ELF-1 (cell line): ENCODE measurements around the gene ARHGAP26.

Experiments used
- DNase-seq: peaks from one replicate; pipeline ENCODE4 v3.0.0-alpha.2; 2016; ENCODE audit warnings: low read depth, low spot score

The ARHGAP26 gene

DNA sequence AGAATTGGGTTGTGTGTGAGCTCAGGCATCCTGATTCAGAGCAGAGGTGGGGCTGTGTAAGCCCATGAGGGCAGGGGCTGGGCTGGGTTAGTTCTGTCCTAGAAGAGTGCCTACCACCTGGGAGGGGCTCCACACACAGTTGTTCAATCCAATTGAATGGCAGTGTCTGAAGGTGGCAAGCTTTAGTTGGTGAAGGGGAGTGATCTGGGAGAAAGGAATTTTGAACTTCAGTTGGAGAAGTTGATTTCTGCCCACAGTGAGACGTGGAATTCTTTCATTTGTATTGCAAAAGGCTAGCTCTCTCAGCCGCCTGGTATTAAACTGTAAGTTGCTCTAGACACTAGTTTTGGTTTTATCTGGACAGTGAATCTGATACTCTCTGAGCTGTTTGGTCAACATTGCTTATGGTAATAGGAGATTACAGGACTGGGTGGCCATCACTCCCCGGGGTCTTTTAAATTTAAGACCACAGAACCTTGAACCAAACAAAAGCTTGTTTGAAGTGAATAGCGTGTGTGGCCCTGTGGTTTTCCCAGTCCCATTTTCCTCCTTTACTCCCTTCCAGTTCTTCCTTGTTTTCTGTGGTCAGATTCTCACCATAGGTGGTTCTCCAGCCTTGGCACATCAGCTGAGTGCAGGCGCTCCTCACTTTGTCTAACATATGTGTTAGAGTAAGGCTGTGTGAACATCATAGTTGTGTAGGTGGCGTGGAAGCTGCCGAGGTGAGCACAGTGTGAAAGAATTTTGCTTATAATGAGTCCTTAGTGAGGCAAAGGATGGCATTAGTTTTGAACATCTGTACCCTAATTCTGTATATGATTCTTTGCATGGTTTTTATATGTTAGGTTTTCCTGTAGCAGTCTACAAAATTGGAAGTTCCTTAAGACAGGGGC lies 78.0 kb downstream of the ARHGAP26 start:
- DNase-seq: no peak

DNA sequence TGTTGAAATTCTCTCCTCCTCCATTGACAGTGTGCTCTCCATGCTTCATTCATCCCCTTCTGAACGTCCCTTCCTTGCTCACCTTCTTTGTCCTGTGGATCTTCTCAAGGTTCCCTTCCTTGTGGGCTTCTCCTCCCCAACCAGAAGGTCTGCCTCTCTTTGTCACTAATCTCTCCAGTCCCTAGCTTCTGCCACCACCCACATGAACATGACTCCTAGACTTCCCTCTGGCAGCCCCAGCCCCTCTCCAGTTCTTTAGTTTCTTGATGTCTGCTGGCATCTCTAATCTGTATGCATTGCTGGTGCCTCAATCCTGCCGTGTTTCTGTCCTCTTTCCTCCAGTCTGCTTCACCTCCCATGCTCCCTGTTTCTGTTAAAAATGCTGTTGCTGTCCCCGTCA lies 79.3 kb downstream of the ARHGAP26 start:
- no peak for DNase-seq

DNA sequence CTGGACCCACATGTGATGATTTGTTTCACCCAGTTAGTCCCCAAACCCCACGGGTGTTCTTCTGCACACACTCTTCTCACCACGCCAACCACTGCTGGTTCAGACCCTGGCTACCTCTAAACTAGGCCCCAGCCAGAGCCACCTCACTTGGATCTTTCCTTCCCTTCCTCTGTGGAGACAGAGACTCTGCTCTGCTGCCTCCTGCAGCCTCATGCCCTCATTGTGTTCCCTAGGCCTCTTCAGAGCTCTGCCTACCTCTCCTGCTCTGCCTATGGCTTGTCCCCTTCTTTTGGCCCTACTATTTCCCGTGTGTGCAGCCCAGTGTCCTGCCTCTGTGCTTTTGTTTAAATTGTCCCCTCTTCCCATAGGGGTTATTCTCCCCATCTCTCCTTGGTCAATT lies 79.7 kb downstream of the ARHGAP26 start:
- DNase-seq: no peak

DNA sequence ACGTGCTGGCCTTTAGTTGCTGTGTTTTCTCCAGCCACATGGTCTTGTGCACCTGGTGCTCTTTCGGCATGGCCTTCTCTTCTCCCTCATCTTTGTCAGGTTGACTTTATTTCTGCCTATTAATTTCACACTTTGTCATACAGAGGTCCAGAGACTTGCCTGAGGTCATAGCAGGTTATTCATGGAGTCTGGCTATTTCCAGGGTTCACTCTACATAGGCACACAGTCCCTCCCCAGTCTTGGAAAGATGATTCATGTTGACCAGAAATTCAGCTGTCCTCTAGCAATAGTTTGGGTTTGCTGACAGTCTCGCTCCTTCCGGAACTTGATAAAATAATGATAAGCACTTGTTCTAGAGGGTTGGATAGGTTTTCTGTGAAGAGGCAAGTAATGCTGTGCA lies 81.6 kb downstream of the ARHGAP26 start:
- DNase-seq: no peak

DNA sequence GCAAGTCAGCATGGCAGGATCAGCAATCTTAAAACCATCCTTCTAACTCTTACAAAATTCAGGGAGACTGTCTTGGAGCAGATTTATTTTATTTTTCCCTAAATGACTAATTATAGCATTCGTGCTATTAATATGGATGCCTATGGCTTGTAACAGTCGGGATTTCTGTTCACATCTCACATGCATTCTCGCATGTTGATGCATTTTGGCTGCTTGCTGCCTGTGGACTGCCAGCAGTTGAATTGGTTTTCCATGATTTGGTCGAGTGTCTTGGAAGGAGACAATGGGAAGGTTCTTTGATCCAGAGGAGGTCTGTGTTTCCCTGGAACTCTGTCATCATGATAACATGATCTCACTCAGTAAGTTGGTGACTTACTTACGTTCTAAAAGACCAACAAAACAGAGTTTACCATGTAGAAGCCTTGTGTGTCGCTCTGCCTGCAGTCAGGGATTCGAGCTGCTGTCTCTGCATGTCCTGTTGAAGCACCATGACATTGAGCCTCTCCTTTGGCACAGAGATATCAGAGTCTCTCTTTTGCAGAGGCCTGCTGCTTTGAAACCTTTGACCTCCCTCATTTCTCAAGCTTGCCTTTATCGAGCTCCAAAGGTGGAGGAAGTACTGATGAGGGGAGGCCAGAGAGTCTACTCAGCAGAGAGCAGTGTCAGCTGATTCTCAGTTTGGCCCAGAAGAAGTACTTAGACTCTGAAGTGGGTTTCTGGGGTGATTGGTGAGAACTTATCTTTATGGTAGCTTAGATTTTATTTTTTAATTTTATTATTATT lies 82.4 kb downstream of the ARHGAP26 start:
- DNase-seq: no peak

DNA sequence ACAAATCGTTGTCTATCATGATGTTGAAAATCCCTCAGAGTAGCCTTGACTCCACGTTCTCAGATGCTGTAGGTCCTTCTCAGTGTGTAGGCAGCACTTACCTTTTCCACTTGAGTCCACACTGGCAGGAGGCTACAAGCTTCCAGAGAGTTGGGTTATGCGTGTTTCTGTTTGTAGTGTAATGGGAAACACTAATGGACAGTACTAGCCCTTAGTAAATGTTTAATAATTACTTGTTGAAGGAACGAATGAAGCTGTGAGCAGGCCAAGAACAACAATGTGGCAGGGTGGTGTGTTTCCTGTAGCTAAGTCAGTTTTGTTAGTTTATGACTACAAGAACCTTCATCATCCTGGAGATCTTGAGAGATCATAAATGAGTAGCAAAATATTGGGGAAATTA lies 83.5 kb downstream of the ARHGAP26 start:
- DNase-seq: no peak

DNA sequence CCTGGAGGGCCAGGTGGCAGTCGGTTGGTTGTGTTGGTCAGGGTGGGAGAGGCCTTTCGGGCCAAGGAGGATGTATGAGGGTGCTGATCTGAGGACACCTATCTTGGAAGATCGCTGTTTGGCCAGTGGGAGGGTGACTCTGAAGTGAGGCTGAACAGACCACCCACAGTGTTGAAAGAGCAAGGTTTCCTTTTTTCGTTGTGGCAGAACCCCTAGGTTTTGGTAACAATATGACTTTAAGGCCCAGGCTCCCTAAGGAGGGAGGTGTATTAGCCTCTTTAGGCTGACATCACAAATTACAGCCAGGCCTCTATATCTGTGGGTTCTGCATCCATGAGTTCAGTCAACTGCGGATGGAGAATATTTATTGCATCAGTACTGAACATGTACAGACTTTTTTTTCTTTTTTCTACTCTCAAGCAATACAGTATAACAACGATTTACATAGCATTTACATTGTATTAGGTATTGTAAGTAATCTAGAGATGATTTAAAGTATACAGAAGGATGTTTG lies 86.1 kb downstream of the ARHGAP26 start:
- no peak for DNase-seq

DNA sequence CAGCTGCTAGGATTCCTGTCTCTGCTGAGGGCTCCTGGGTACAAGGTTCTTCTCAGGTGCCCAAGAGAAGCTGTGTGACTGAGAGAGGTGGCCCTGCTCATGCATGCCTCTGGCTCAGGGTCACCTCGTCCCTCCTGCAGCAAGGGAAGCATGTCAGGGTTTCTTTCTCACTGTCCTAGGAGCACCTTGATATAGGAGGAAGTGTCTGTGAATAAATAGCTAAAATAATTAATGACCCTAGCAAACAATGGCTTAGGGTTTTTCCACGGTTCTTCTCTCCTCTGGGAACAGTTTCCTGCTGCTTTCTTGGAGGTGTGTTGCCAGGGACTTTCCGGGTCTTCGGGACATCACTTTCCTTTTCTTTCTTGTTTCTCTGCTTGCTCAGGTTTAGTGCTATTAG lies 87.2 kb downstream of the ARHGAP26 start:
- DNase-seq: no peak

DNA sequence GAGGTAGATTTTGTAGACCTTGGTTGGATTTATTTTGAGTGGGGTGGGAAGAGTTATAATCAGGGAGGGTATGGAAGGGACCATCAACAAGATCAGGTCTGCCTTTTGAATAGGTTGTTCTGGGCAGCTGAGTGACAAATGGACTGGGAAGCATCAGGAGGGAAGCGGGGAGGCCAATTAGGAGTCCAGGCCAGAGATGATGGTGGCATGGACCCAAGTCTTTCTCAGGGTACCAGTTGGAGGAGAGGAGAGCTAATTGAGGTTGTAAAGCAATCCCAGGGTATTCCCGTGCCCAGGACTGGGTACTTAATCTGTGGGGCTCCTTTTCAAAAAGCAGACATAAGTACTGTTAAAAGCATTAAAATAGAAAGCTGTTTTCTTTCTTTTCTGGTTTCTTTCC lies 88.9 kb downstream of the ARHGAP26 start:
- no peak for DNase-seq

DNA sequence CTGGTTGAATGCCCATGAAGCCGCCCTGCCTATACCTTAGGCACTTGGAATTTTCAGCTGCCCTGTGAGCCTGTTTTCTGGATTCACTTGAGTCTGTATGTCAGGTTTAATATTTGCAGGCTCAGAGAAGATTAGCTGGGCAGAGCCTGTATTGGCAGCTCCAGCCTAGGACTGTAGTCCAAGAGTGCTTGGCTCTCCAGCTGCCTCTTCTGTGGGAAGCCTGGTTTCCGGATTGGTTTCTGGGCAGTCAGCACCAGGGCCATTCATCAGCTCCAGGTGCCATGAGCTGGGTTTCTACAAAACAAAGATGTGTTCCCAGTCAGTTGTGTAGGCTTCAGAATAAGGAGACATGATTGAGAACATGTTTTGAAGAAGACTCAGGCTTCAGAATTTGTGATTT lies 90.1 kb downstream of the ARHGAP26 start:
- no peak for DNase-seq

DNA sequence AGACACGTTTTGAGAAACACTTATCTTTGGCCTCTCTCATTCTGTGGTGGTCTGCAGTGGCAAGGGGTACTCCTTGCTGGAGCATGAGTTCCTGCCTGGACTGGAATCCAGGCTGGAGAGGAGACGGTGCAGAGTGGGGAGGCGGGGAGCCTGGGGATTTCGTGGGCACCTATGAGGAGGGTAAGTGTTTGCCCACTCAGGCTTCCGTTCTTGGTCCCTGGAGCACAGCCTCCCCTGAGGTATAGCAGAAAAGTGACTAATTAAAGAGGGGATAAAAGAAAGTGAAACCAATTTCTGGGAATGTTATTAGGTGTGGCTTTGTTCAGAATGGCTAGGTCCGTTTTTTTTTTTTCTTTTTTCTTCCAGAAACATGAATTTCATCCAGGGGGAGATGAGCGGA lies 90.8 kb downstream of the ARHGAP26 start:
- no peak for DNase-seq

DNA sequence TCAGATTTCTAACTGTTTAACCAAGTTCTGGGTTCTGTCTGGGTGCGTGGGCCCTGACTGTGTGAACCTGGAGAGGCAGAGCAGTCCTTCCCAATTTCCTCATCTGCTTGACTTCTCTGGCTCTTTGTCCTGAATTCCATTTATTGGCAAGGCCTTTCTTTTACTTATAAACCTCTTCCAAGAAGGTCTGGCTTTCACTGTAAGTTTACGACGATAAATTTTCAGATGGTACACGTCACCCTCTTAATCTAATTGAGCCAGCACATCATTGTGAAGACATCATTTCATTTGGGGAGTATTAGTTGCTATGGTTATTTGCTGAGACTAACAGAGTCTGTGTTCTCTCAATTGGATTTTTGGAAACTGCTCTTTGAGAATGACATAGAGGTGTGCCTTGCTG lies 92.4 kb downstream of the ARHGAP26 start:
- DNase-seq: no peak

DNA sequence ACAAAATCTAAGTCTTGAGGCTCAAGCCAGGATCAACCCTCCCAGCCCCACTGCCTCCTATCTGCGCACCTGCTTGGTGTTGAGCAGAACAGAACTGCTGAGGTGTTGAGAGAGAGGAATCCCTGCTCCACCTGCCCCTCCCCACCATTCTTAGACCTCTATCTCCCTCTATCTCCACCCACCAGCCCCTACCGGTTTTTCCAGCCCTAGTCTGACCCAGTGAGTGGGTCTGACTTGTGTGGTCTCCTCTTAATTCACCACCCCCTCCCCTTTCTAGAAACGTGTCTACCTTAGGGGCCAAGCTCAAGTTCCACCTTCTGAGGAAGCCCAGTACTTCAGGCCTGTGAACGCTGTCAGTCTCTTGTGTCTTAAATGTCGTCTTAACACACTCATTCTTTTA lies 93.7 kb downstream of the ARHGAP26 start:
- peak; percentile 85 for DNase-seq

DNA sequence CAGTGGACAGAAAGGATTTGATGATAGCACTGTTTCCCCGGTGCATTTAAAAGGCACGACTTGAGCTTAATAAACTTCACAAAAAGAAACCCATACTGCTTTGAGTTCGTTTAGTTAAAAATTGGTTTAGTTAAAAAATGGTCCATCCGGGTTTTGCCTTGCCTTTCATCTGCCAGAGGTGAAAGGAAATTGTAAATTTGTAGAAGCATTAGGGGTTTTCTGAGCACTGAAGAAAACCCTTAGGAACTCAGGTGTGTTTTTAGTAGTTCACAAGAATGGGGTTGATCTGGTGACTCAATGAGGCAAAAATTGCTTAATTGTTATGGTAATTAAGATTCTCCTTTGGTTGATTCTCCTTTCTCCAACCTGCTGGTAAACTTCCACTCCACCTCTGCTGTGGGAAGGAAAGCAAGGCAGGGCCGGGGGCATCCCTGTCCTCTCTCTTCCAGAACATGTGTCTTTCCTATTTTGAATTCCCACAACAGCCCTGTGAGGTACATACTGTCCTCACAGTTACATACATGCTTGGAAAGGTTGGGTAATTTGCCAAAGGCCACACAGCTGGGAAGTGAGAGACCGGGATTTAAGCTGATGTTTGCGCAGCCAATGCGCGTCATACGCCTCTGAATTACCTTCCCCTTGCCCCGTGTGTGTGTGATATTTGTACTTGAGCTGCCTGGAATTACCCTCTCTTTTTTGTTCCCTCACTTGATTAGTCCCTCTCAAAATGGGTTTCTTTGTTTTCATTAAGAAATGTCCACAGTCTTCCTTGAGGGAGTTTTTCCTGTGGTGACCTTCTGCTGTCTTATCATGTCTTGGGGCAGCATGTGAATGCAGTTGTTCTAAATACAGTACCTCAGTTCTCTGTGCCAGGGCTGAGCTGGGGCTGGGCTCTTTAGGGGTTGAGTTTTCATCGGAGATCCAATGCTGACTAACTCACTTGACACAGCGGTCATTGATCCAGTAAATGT lies 94.4 kb downstream of the ARHGAP26 start:
- no peak for DNase-seq

DNA sequence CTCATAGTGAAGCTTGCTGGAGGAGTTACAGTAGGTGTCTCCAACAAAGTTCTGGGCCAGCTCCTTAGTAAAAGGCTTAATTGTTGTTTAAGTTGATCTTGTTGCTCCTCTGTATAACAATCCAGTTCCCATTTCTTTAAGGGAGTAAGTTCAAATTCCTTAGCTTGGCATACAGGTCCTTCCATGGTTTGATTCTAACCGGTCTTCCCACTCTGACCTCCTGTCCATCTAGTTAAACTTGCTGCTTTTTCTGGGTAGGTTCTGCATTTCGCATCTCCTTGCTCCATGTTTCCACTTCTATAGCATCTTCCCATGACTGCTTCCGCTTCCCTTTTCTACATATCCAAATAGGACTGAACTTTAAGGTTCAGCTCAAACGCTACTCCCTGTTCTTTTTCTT lies 95.5 kb downstream of the ARHGAP26 start:
- no peak for DNase-seq

DNA sequence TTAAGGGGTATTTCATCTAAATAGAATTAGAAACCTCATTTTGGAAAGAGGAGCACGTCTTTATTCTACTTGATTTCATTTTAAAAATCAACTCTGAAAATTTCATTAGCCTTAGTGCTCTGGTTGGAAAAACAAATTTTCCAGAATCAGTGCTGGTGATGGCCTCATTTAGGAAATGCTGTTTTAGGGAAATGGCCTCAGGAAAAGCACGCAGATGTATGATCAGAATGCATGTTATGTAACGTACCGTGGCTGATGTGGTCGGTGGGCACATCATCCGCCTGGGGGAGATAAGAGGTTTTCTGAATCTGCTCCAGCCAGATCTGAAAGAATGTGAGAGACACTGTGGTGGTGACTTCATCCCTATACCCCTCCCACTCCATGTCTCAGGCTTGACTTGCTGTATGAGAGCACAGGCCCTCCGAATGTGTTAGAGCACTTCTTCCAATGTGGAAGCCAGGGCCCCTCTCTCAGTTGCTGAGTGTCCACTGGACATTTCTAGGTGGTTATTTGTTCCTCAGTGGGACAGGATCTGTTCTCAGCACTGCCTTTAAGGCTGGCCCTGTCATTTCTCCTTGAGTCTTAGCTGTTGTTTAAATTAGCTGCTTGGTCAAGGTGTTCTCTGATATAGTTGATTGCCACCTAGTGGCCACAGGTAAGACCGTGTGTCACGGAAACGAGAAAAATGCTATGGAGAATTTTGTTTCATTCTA lies 96.5 kb downstream of the ARHGAP26 start:
- peak; percentile 83 for DNase-seq

DNA sequence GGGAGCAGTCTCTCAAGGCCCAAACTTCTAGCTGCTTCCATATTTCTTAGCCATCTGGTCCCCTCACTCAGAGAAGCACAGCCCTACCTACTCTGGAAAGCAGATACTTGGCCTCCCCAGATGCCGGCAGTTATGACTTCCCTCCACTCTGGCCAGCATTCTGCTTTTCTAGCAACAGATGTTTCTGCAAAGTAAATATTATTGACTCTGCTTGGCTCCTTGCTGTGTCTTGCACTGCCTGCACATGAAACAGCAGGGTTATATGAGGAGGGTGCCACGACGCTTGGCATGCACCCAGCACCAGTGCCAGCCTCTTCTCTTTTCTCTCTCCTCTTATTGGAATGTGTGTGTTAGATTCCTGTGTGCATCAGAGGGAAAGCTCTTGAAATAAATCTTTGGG lies 99.7 kb downstream of the ARHGAP26 start:
- DNase-seq: no peak

DNA sequence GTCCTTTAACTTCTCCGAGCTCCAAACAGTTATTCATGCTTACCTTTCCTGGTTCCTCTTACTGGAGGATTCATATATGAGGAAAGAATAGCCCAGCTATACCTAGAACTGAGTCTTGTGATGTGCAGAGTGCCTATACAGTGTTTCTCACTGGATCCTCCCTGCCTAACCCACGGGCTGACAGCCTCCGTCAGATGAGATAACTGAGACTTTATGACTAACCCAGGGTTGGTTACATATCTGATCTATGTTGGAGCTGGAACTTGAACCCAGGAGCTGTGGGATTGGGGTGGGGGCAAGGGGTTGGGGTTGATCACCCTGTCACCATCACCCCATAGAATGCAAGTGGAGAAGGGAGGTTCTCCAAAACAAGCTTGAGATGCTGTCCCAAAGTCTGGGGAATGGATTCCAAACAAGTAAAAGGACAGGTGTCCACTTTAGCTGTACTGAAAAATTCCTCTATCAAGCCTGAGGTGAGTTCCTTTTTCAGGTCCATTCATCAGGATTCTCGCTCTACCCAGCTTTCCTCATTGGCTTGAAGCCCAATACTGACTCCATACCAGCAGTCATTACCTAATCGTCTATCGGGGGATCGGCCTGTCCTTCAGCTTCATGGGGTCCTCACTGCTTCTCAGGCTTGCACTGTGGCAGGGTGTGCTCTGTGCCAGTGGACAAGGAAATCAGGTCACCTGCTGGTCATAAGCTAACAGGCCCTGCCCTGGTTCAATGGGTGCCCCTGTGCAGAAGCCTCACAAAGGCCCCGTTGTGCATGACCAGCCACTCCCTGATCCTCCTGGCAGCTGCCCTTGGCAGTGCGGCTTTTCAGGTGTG lies 100.6 kb downstream of the ARHGAP26 start:
- DNase-seq: no peak

DNA sequence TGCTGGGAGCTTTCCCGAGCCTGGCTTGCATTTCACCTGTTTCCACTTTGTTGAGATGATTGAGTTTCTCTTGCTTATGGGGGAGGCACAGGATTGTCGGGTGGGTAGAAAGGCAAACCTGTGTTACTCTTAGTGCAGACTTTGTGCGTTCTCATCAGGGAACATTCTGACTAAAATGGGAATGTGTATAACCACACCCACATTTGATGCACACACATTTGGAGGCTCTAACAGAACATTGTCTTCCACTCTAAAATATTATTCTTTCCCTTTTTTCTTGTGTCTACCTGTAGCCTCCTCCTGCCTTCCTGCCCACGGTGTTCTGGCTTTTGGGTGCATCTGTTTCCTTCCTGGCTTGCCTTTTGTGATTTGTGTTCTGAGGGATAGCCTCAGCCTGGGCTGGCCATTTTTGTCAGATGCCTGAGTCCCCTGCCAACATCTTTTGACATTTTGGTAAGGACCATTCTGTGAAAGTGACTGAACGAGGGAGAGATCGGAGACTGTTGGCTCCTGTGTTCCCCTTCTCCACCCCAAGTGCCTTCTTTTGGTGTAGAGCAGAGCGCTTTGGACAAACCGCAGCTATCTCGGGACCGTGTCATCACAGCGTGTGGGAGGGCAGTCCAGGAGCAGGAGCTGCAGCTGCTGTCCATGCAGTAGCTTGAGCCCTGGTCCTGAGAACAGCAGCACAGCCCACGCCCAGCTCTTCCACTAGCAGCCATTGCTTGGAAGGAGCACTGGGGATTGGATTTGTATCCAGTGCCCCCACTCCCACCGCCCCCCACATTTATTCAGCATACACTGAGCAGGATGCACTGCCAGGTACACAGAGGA lies 101.4 kb downstream of the ARHGAP26 start:
- no peak for DNase-seq
